Lower lobe of right lung (tissue), 2 donors: ENCODE data around the gene RNF148. TPM values are rescaled to one million over a fixed set of nuclear protein-coding genes. Genes with fewer than 3 reads are reported as not detected.

Experiments used
- ATAC-seq, 2 donors: fragments of 200-7000 bp; cut with Tn5 transposase; one replicate each; pipeline ENCODE4 v1.9.1; 2020 to 2022; ENCODE audit warnings: mild to moderate bottlenecking in 2 of 2, moderate library complexity in 2 of 2
- DNase-seq: peaks from one replicate; pipeline ENCODE4 v3.0.0-alpha.2; 2020
- H3K27ac ChIP-seq: fragments of 200-600 bp; one replicate; pipeline ENCODE4 v1.8.0; 2022
- H3K27me3 ChIP-seq: fragments of 200-600 bp; one replicate; pipeline ENCODE4 v1.8.0; 2022; ENCODE audit warnings: low read depth
- H3K36me3 ChIP-seq: fragments of 200-600 bp; one replicate; pipeline ENCODE4 v1.8.0; 2022; ENCODE audit warnings: mild to moderate bottlenecking
- H3K4me1 ChIP-seq: fragments of 200-600 bp; one replicate; pipeline ENCODE4 v1.8.0; 2022
- H3K4me3 ChIP-seq: fragments of 200-600 bp; one replicate; pipeline ENCODE4 v1.8.0; 2022; ENCODE audit warnings: mild to moderate bottlenecking
- H3K9me3 ChIP-seq: fragments of 200-600 bp; one replicate; pipeline ENCODE4 v1.8.0; 2022
- CTCF ChIP-seq: fragments of 200-600 bp; IDR thresholded peaks from one replicate; pipeline ENCODE4 v1.8.0; 2022; ENCODE audit warnings: antibody characterized with exemption, mild to moderate bottlenecking
- intact Hi-C: fragments of 100-400 bp; cut with DNase I; formaldehyde crosslinking; loops from one replicate; pipeline ENCODE4 v1.11.0; 2022
- long read RNA-seq: library from polyadenylated mRNA; unstranded; transcript quantifications from one replicate; pipeline ENCODE4 v2.0.0, GENCODE V29; 2021
- total RNA-seq: library from RNA; stranded (reverse); fragmentation: NEBNext Ultra II Directional; extraction: Animal tissue kit (Norgen Biotek cat#: 25700); gene quantifications from one replicate; pipeline ENCODE4 v1.2.1, GENCODE V29; 2021
- donor health status: DM: no; HTN: yes; CAD: no; lungs with severe emphysema.

Gene RNF148
- total RNA-seq, result 1.5 TPM
- long read RNA-seq, result 0 reads

- no peak within 1 kb of the TSS for H3K27ac ChIP-seq
Observed at GRCh38 chr7:122702872-122703510, at the start of gene RNF148. TSS of gene RNF148 (minus strand) at chr7:122702922. CDS start at chr7:122702750, 172 bp downstream.

GRCh38 chr7:122750389-122750788, 47.7 kb upstream of the RNF148 start:
- Histone ChIP-seq H3K27me3 (no peaks in the 10 kb centered on the region), H3K36me3 (peaks cover 9% of the 10 kb centered on the region), H3K4me3 (no peak overlapping the region), H3K4me1 (no peaks in the 10 kb centered on the region), H3K27ac (no peak overlapping the region), H3K9me3 (no peaks in the 10 kb centered on the region)
- intact Hi-C loops, result no loop called here
- ATAC-seq (no peak), DNase-seq (no peak)
- no peak for TF ChIP-seq CTCF

More at GRCh38 chr7:122702872-122703510, at the start of gene RNF148:
- Histone ChIP-seq H3K4me1 (no peaks in the 10 kb centered on the region), H3K27me3 (no peaks in the 10 kb centered on the region), H3K4me3 (no peak within 1 kb of the TSS), H3K36me3 (no peaks in the 10 kb centered on the region), H3K9me3 (no peaks in the 10 kb centered on the region)
- no peak for DNase-seq
- TF ChIP-seq CTCF, result no peak
- intact Hi-C loops, result no loop called here
- no peak for ATAC-seq

DNA sequence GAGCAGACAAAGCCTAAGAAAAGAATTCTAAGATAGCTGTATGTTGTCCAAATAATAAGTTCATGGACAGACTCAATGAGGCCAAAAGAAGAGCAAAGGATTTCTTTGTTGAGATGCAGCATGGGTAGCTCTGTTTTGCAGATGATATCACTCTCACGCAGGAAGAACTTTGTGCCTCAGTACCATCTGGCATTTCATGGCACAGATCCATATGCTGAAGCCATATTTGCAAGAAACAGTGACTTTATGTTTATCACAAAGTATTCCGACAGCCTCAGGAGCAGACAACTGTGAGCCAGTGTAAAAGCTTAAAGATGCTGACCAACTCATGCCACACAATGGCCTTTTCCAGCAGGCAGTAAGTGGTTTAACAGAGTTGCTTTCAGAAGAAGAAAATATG, 45.5 kb upstream of the RNF148 start:
- no peak for DNase-seq
- intact Hi-C loops, result no loop called here
- H3K4me1 ChIP-seq, result no peaks in the 10 kb centered on the region

GRCh38 chr7:122746948-122747347, 44.2 kb upstream of the RNF148 start:
- Histone ChIP-seq H3K4me3 (no peak overlapping the region), H3K27me3 (no peaks in the 10 kb centered on the region), H3K36me3 (peaks cover 9% of the 10 kb centered on the region), H3K9me3 (no peaks in the 10 kb centered on the region), H3K27ac (no peak overlapping the region), H3K4me1 (no peaks in the 10 kb centered on the region)
- DNase-seq (no peak), ATAC-seq (no peak)
- intact Hi-C loops, result no loop called here
- TF ChIP-seq CTCF, result no peak

More for the DNA sequence above, 45.5 kb upstream of the RNF148 start:
- Histone ChIP-seq H3K27me3 (no peaks in the 10 kb centered on the region), H3K9me3 (no peaks in the 10 kb centered on the region), H3K36me3 (peaks cover 9% of the 10 kb centered on the region), H3K4me3 (no peak overlapping the region), H3K27ac (no peak overlapping the region)
- ATAC-seq, result no peak
- TF ChIP-seq CTCF, result no peak

DNA sequence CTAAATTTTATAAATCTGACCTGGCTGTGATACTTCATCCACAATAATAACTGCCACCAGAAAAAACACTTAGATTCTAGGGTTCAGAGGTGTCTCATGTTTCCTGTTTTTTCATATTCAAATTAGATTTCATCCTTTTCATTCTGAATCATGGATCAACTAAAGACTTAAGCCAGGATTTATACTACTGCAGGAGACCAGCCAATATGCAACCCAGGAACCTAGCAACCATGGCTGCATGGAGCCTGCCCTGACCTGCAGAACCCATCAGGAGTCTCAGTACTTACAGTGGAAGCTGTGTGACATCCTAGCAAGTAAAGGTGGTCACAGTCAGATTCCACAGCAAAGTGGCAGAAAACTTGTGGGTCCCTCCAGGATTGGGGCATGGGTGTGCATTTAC, 40.5 kb upstream of the RNF148 start:
- peaks cover 5% of the 10 kb centered on the region for H3K36me3 ChIP-seq
- TF ChIP-seq CTCF, result no peak
- no peaks in the 10 kb centered on the region for H3K4me1 ChIP-seq
- intact Hi-C loops, result no loop called here
- no peaks in the 10 kb centered on the region for H3K27me3 ChIP-seq
- no peak overlapping the region for H3K27ac ChIP-seq
- H3K9me3 ChIP-seq, result no peaks in the 10 kb centered on the region
- no peak overlapping the region for H3K4me3 ChIP-seq
- ATAC-seq, result no peak
- no peak for DNase-seq
